Measurements from ENCODE around the gene SSBP4. TPM values are rescaled to one million over a fixed set of nuclear protein-coding genes. Genes with fewer than 3 reads are reported as not detected.

Gene SSBP4
- total and polyA plus RNA-seq, 9 of the 15 experiments (the other 6 are each of a cell fraction or from before 2014, with no cell fraction given), result 1.1 to 189 (median 39.0) TPM

DNA sequence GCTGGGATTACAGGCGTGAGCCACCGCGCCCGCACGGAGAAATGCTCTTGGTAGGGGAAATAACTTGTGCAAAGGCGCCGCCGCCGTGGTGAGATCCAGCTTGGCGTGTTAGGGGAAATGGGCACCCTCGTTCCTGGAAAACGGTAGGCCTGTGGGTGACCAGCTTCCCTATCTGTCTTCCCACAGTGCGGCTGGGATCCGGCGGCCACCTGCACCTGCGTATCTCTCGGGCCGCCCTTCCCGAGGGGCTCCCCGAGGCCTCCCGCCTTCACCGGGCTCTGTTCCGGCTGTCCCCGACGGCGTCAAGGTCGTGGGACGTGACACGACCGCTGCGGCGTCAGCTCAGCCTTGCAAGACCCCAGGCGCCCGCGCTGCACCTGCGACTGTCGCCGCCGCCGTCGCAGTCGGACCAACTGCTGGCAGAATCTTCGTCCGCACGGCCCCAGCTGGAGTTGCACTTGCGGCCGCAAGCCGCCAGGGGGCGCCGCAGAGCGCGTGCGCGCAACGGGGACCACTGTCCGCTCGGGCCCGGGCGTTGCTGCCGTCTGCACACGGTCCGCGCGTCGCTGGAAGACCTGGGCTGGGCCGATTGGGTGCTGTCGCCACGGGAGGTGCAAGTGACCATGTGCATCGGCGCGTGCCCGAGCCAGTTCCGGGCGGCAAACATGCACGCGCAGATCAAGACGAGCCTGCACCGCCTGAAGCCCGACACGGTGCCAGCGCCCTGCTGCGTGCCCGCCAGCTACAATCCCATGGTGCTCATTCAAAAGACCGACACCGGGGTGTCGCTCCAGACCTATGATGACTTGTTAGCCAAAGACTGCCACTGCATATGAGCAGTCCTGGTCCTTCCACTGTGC is 30.9 kb upstream of the SSBP4 start (continued):
- TF ChIP-seq TGIF2 (CRISPR knock-in tag; IDR thresholded peaks at IDR 0.05), result no peak
- TF ChIP-seq, protein P1, sequence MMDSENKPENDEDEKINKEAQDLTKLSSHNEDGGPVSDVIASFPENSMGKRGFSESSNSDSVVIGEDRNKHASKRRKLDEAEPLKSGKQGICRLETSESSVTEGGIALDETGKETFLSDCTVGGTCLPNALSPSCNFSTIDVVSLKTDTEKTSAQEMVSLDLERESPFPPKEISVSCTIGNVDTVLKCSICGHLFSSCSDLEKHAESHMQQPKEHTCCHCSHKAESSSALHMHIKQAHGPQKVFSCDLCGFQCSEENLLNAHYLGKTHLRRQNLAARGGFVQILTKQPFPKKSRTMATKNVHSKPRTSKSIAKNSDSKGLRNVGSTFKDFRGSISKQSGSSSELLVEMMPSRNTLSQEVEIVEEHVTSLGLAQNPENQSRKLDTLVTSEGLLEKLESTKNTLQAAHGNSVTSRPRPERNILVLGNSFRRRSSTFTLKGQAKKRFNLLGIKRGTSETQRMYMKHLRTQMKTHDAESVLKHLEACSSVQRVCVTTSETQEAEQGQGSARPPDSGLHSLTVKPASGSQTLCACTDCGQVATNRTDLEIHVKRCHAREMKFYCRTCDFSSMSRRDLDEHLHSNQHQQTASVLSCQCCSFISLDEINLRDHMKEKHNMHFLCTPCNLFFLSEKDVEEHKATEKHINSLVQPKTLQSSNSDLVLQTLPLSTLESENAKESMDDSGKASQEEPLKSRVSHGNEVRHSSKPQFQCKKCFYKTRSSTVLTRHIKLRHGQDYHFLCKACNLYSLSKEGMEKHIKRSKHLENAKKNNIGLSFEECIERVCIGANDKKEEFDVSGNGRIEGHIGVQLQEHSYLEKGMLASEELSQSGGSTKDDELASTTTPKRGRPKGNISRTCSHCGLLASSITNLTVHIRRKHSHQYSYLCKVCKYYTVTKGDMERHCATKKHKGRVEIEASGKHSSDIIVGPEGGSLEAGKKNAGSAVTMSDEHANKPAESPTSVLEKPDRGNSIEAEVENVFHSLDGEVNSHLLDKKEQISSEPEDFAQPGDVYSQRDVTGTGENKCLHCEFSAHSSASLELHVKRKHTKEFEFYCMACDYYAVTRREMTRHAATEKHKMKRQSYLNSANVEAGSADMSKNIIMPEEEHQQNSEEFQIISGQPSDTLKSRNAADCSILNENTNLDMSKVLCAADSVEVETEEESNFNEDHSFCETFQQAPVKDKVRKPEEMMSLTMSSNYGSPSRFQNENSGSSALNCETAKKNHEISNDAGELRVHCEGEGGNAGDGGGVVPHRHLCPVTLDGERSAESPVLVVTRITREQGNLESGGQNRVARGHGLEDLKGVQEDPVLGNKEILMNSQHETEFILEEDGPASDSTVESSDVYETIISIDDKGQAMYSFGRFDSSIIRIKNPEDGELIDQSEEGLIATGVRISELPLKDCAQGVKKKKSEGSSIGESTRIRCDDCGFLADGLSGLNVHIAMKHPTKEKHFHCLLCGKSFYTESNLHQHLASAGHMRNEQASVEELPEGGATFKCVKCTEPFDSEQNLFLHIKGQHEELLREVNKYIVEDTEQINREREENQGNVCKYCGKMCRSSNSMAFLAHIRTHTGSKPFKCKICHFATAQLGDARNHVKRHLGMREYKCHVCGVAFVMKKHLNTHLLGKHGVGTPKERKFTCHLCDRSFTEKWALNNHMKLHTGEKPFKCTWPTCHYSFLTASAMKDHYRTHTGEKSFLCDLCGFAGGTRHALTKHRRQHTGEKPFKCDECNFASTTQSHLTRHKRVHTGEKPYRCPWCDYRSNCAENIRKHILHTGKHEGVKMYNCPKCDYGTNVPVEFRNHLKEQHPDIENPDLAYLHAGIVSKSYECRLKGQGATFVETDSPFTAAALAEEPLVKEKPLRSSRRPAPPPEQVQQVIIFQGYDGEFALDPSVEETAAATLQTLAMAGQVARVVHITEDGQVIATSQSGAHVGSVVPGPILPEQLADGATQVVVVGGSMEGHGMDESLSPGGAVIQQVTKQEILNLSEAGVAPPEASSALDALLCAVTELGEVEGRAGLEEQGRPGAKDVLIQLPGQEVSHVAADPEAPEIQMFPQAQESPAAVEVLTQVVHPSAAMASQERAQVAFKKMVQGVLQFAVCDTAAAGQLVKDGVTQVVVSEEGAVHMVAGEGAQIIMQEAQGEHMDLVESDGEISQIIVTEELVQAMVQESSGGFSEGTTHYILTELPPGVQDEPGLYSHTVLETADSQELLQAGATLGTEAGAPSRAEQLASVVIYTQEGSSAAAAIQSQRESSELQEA (IDR thresholded peaks at IDR 0.05; ENCODE audit: low read depth), result no peak
- TF ChIP-seq ZNF318 (IDR thresholded peaks at IDR 0.05; ENCODE audit: borderline replicate concordance in 1 of 2, low read depth in 1 of 2), result no peak
- peak; percentile 76 for TF ChIP-seq PCBP2 (IDR thresholded peaks at IDR 0.05; ENCODE audit: low read depth, low read length, poor library complexity, severe bottlenecking)
- no peak for TF ChIP-seq JUNB (CRISPR knock-in tag; conservative IDR thresholded peaks at IDR 0.05)
- TF ChIP-seq SRSF1 (IDR thresholded peaks at IDR 0.05; ENCODE audit: low read depth, low read length), result peak; percentile 69; the same call in 1 of the 2 replicates
- TF ChIP-seq ERF (CRISPR knock-in tag; IDR thresholded peaks at IDR 0.05), result no peak; the same call in none of the 2 replicates

Data from K562 (cell line).